ENCODE data around the gene CASD1.

DNA sequence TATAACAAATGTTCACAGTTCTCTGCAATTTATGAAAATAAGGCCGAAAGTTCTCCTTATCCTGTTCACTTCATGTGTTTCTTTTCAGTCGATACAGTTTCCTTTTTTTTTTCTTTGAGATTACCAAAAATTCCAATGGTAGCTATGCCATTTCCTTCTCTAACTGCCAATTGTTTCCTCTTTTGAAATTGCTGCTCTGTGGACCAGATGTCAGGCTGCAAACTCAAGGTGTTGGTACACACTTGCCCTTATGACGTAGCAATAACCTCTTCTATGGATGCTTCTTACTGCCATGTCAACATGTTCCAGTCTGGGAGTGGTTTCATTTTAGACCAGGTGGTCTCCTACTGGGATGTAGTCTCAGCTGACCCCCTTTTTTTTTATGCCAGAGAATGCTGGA, 52.9 kb downstream of the CASD1 start:
- TF ChIP-seq POLR2A (IDR thresholded peaks at IDR 0.05) (no peak), EP300 (IDR thresholded peaks at IDR 0.05) (no peak)
- TF ChIP-seq, protein P1, sequence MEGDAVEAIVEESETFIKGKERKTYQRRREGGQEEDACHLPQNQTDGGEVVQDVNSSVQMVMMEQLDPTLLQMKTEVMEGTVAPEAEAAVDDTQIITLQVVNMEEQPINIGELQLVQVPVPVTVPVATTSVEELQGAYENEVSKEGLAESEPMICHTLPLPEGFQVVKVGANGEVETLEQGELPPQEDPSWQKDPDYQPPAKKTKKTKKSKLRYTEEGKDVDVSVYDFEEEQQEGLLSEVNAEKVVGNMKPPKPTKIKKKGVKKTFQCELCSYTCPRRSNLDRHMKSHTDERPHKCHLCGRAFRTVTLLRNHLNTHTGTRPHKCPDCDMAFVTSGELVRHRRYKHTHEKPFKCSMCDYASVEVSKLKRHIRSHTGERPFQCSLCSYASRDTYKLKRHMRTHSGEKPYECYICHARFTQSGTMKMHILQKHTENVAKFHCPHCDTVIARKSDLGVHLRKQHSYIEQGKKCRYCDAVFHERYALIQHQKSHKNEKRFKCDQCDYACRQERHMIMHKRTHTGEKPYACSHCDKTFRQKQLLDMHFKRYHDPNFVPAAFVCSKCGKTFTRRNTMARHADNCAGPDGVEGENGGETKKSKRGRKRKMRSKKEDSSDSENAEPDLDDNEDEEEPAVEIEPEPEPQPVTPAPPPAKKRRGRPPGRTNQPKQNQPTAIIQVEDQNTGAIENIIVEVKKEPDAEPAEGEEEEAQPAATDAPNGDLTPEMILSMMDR (IDR thresholded peaks at IDR 0.05): no peak

Data from tibial nerve (tissue), 4 donors.